ENCODE measurements around the gene MAMDC2. TPM values are rescaled to one million over a fixed set of nuclear protein-coding genes. Genes with fewer than 3 reads are reported as not detected.
"Not testable (repeated sequence)": the region's sequence is repeated elsewhere in the genome, so short reads cannot be mapped to it uniquely, and the experiment has no call there.

MAMDC2 gene
- polyA plus RNA-seq, 1 experiment = 10.4 TPM

GRCh38 chr9:70034271-70034711 lies 9.4 kb upstream of the MAMDC2 start:
- Histone ChIP-seq H3K4me3 (ENCODE audit: low read depth, low read length) (no peak overlapping the region), H3K27me3 (ENCODE audit: control insufficient read depth, insufficient read depth, low read length) (no peaks in the 10 kb centered on the region), H3K9me3 (ENCODE audit: control insufficient read depth, insufficient read depth, low read length) (peaks cover 3% of the 10 kb centered on the region; the same call in 1 of the 2 replicates), H3K27ac (ENCODE audit: low read depth, low read length) (no peak overlapping the region)
- no peak for DNase-seq (ENCODE audit: low read depth, low spot score)
- TF ChIP-seq CTCF (IDR thresholded peaks at IDR 0.05; ENCODE audit: low read depth, low read length) = no peak
- CTCF ChIA-PET = no interaction called here
- POLR2A ChIA-PET = no interaction called here

GRCh38 chr9:70035691-70036090 lies 8.0 kb upstream of the MAMDC2 start:
- H3K9me3 ChIP-seq (ENCODE audit: control insufficient read depth, insufficient read depth, low read length) = peaks cover 3% of the 10 kb centered on the region; the same call in 1 of the 2 replicates
- TF ChIP-seq CTCF (IDR thresholded peaks at IDR 0.05; ENCODE audit: low read depth, low read length) = no peak
- no peak overlapping the region for H3K27ac ChIP-seq (ENCODE audit: low read depth, low read length)
- ChIA-PET POLR2A (no interaction called here), CTCF (no interaction called here)
- H3K27me3 ChIP-seq (ENCODE audit: control insufficient read depth, insufficient read depth, low read length) = no peaks in the 10 kb centered on the region
- H3K4me3 ChIP-seq (ENCODE audit: low read depth, low read length) = no peak overlapping the region
- no peak for DNase-seq (ENCODE audit: low read depth, low spot score)

- CTCF ChIA-PET = interaction anchor here (0.6 kb wide), 1 partner anchor 83 kb away, joined by 3 read pairs; no protein-coding TSS in a partner anchor
- Histone ChIP-seq H3K9me3 (ENCODE audit: control insufficient read depth, insufficient read depth, low read length) (peaks cover 3% of the 10 kb centered on the region; the same call in 1 of the 2 replicates), H3K27ac (ENCODE audit: low read depth, low read length) (no peak overlapping the region), H3K27me3 (ENCODE audit: control insufficient read depth, insufficient read depth, low read length) (no peaks in the 10 kb centered on the region), H3K4me3 (ENCODE audit: low read depth, low read length) (no peak overlapping the region)
- TF ChIP-seq CTCF (IDR thresholded peaks at IDR 0.05; ENCODE audit: low read depth, low read length) = no peak
- DNase-seq (ENCODE audit: low read depth, low spot score) = no peak
- POLR2A ChIA-PET = no interaction called here
These were observed 7.0 kb upstream of the MAMDC2 start for GRCh38 chr9:70036641-70037040.

- POLR2A ChIA-PET; DNase-seq (ENCODE audit: low read depth, low spot score); H3K9me3 ChIP-seq (ENCODE audit: control insufficient read depth, insufficient read depth, low read length); H3K4me3 ChIP-seq (ENCODE audit: low read depth, low read length); CTCF ChIA-PET; H3K27me3 ChIP-seq (ENCODE audit: control insufficient read depth, insufficient read depth, low read length); H3K27ac ChIP-seq (ENCODE audit: low read depth, low read length): not testable (repeated sequence)
These were observed 5.5 kb upstream of the MAMDC2 start for GRCh38 chr9:70038171-70038621.

GRCh38 chr9:70040376-70040903 lies 3.2 kb upstream of the MAMDC2 start:
- CTCF ChIA-PET = no interaction called here
- Histone ChIP-seq H3K4me3 (ENCODE audit: low read depth, low read length) (no peak overlapping the region), H3K27ac (ENCODE audit: low read depth, low read length) (no peak overlapping the region), H3K27me3 (ENCODE audit: control insufficient read depth, insufficient read depth, low read length) (no peaks in the 10 kb centered on the region), H3K9me3 (ENCODE audit: control insufficient read depth, insufficient read depth, low read length) (peaks cover 3% of the 10 kb centered on the region; the same call in 1 of the 2 replicates)
- no peak for TF ChIP-seq CTCF (IDR thresholded peaks at IDR 0.05; ENCODE audit: low read depth, low read length)
- no peak for DNase-seq (ENCODE audit: low read depth, low spot score)
- POLR2A ChIA-PET = no interaction called here
